DMS53 treated with DMSO at 0.1 percent for 48 hours (cell line): ENCODE measurements around the gene ELAVL3.
"Not testable (repeated sequence)": the region's sequence is repeated elsewhere in the genome, so short reads cannot be mapped to it uniquely, and the experiment has no call there.

Experiments
- DNase-seq: peaks from one replicate; lab custom pipeline; 2025; ENCODE audit not compliant: unreplicated experiment; lab: John Stamatoyannopoulos, UW

Gene ELAVL3

GRCh38 chr19:11410682-11411081 is 70.2 kb downstream of the ELAVL3 start:
- DNase-seq = no peak

GRCh38 chr19:11408591-11408990 is 72.3 kb downstream of the ELAVL3 start:
- DNase-seq = no peak

- DNase-seq = not testable (repeated sequence)
These were observed 74.1 kb downstream of the ELAVL3 start for GRCh38 chr19:11406703-11407236.

- no peak for DNase-seq
These were observed 74.8 kb downstream of the ELAVL3 start for GRCh38 chr19:11405846-11406643.

GRCh38 chr19:11404588-11405222 is 76.1 kb downstream of the ELAVL3 start:
- DNase-seq = no peak

- DNase-seq = no peak
These were observed 78.9 kb downstream of the ELAVL3 start for GRCh38 chr19:11401808-11402543.
